GM12872 (cell line): Measurements from ENCODE around the gene PPP2R1A.

Source experiments
- CTCF ChIP-seq: IDR thresholded peaks from 3 replicates; pipeline ENCODE4 v1.5.1; 2011; ENCODE audit warnings: low read depth, mild to moderate bottlenecking, low read length, moderate library complexity; ENCODE audit not compliant: insufficient read depth

Gene PPP2R1A

GRCh38 chr19:52191389-52191788 lies 1.5 kb downstream of the PPP2R1A start:
- TF ChIP-seq CTCF, result no peak

- TF ChIP-seq CTCF, result no peak
Measured at GRCh38 chr19:52191951-52192350, 2.1 kb downstream of the PPP2R1A start.

GRCh38 chr19:52196256-52196967 lies 6.6 kb downstream of the PPP2R1A start:
- TF ChIP-seq CTCF, result no peak

- no peak for TF ChIP-seq CTCF
Measured at GRCh38 chr19:52197964-52198363, 8.1 kb downstream of the PPP2R1A start.

GRCh38 chr19:52198678-52199077 lies 8.8 kb downstream of the PPP2R1A start:
- TF ChIP-seq CTCF, result no peak

- no peak for TF ChIP-seq CTCF
Measured at GRCh38 chr19:52200044-52200443, 10.2 kb downstream of the PPP2R1A start.

GRCh38 chr19:52206481-52206880 lies 16.6 kb downstream of the PPP2R1A start:
- TF ChIP-seq CTCF, result no peak
